ENCODE measurements around the gene ING3. TPM values are rescaled to one million over a fixed set of nuclear protein-coding genes. Genes with fewer than 3 reads are reported as not detected.

ING3 gene
- total and polyA plus RNA-seq, 3 experiments from 2014 or later = 24.4 to 31.6 (median 30.7) TPM

GRCh38 chr7:121012170-121012874 lies 61.7 kb downstream of the ING3 start:
- POLR2A ChIA-PET = no interaction called here
- H3K27me3 Mint-ChIP-seq = peaks cover 6 to 41% of the 10 kb centered on the region in 2 donors
- no peak for DNase-seq
- Histone ChIP-seq H3K4me1 (ENCODE audit: insufficient read depth, low read length) (no peaks in the 10 kb centered on the region), H3K27ac (ENCODE audit: low read depth, low read length) (no peak overlapping the region), H3K36me3 (ENCODE audit: insufficient read depth, low read length) (no peaks in the 10 kb centered on the region), H3K4me3 (ENCODE audit: low read length) (no peak overlapping the region), H3K9me3 (ENCODE audit: low read length) (no peaks in the 10 kb centered on the region), H3K27me3 (ENCODE audit: insufficient read depth, low read length, poor library complexity, severe bottlenecking) (no peaks in the 10 kb centered on the region)
- H3K4me3 Mint-ChIP-seq = no peak overlapping the region
- H3K9me3 Mint-ChIP-seq = no peaks in the 10 kb centered on the region
- H3K27ac Mint-ChIP-seq = no peak overlapping the region
- H3K4me1 Mint-ChIP-seq = no peaks in the 10 kb centered on the region
- H3K36me3 Mint-ChIP-seq = no peaks in the 10 kb centered on the region
- CTCF ChIA-PET = no interaction called here

- Histone ChIP-seq H3K36me3 (ENCODE audit: insufficient read depth, low read length) (no peaks in the 10 kb centered on the region), H3K9me3 (ENCODE audit: low read length) (no peaks in the 10 kb centered on the region), H3K27me3 (ENCODE audit: insufficient read depth, low read length, poor library complexity, severe bottlenecking) (no peaks in the 10 kb centered on the region), H3K27ac (ENCODE audit: low read depth, low read length) (no peak overlapping the region), H3K4me3 (ENCODE audit: low read length) (no peak overlapping the region), H3K4me1 (ENCODE audit: insufficient read depth, low read length) (no peaks in the 10 kb centered on the region)
- POLR2A ChIA-PET = no interaction called here
- Mint-ChIP-seq H3K36me3 (no peaks in the 10 kb centered on the region), H3K4me1 (no peaks in the 10 kb centered on the region), H3K9me3 (no peaks in the 10 kb centered on the region), H3K27ac (no peak overlapping the region), H3K27me3 (peaks cover 2 to 38% of the 10 kb centered on the region in 2 donors), H3K4me3 (no peak overlapping the region)
- no peak for DNase-seq
- CTCF ChIA-PET = no interaction called here
Measured at GRCh38 chr7:121012919-121013318, 62.3 kb downstream of the ING3 start.

GRCh38 chr7:121015560-121015959 lies 65.0 kb downstream of the ING3 start:
- POLR2A ChIA-PET = no interaction called here
- Histone ChIP-seq H3K36me3 (ENCODE audit: insufficient read depth, low read length) (no peaks in the 10 kb centered on the region), H3K27me3 (ENCODE audit: insufficient read depth, low read length, poor library complexity, severe bottlenecking) (no peaks in the 10 kb centered on the region), H3K4me1 (ENCODE audit: insufficient read depth, low read length) (no peaks in the 10 kb centered on the region), H3K9me3 (ENCODE audit: low read length) (no peaks in the 10 kb centered on the region), H3K27ac (ENCODE audit: low read depth, low read length) (no peak overlapping the region), H3K4me3 (ENCODE audit: low read length) (no peak overlapping the region)
- Mint-ChIP-seq H3K27me3 (peaks cover 0 to 26% of the 10 kb centered on the region in 2 donors), H3K4me3 (no peak overlapping the region), H3K36me3 (no peaks in the 10 kb centered on the region), H3K9me3 (no peaks in the 10 kb centered on the region), H3K27ac (no peak overlapping the region), H3K4me1 (no peaks in the 10 kb centered on the region)
- CTCF ChIA-PET = no interaction called here
- DNase-seq = no peak

GRCh38 chr7:121016966-121017365 lies 66.4 kb downstream of the ING3 start:
- no peak for DNase-seq
- Mint-ChIP-seq H3K4me1 (no peaks in the 10 kb centered on the region), H3K27ac (peak overlapping the region in 1 of 8 donors; percentile 21), H3K9me3 (no peaks in the 10 kb centered on the region), H3K27me3 (peaks cover 0 to 26% of the 10 kb centered on the region in 2 donors), H3K4me3 (no peak overlapping the region), H3K36me3 (no peaks in the 10 kb centered on the region)
- POLR2A ChIA-PET = no interaction called here
- H3K27ac ChIP-seq (ENCODE audit: low read depth, low read length) = no peak overlapping the region
- no peaks in the 10 kb centered on the region for H3K36me3 ChIP-seq (ENCODE audit: insufficient read depth, low read length)
- H3K9me3 ChIP-seq (ENCODE audit: low read length) = no peaks in the 10 kb centered on the region
- no peaks in the 10 kb centered on the region for H3K27me3 ChIP-seq (ENCODE audit: insufficient read depth, low read length, poor library complexity, severe bottlenecking)
- H3K4me1 ChIP-seq (ENCODE audit: insufficient read depth, low read length) = no peaks in the 10 kb centered on the region
- no peak overlapping the region for H3K4me3 ChIP-seq (ENCODE audit: low read length)
- CTCF ChIA-PET = no interaction called here

DNA sequence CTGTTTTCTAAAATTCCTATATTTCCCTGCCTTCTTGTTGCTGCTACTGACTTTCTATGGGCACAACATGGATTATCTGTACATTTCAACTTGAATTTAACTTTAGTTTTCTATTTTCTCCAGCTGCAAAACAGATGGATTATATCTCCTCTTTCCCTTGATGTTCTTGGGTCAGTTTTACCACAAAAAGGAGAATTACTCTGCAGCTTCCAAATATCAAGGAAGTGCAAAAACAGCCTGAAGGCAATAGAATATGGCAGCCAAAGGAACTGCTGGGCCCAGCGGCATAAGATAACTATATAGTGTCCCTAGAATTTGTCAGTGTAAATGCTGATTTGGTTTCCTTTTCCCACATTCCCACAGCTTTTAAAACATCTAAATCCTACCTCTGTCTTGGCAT lies 67.0 kb downstream of the ING3 start:
- H3K27me3 Mint-ChIP-seq = peaks cover 0 to 20% of the 10 kb centered on the region in 2 donors
- no peaks in the 10 kb centered on the region for H3K4me1 ChIP-seq (ENCODE audit: insufficient read depth, low read length)
- no peak overlapping the region for H3K4me3 ChIP-seq (ENCODE audit: low read length)
- no peaks in the 10 kb centered on the region for H3K9me3 Mint-ChIP-seq
- no peaks in the 10 kb centered on the region for H3K36me3 Mint-ChIP-seq
- DNase-seq = no peak
- H3K4me3 Mint-ChIP-seq = no peak overlapping the region
- no peaks in the 10 kb centered on the region for H3K27me3 ChIP-seq (ENCODE audit: insufficient read depth, low read length, poor library complexity, severe bottlenecking)
- no peaks in the 10 kb centered on the region for H3K4me1 Mint-ChIP-seq
- H3K27ac Mint-ChIP-seq = no peak overlapping the region
- ChIA-PET POLR2A (no interaction called here), CTCF (no interaction called here)
- H3K9me3 ChIP-seq (ENCODE audit: low read length) = no peaks in the 10 kb centered on the region
- no peaks in the 10 kb centered on the region for H3K36me3 ChIP-seq (ENCODE audit: insufficient read depth, low read length)
- H3K27ac ChIP-seq (ENCODE audit: low read depth, low read length) = no peak overlapping the region

- H3K4me1 ChIP-seq (ENCODE audit: insufficient read depth, low read length) = no peaks in the 10 kb centered on the region
- Mint-ChIP-seq H3K4me1 (no peaks in the 10 kb centered on the region), H3K9me3 (no peaks in the 10 kb centered on the region), H3K27me3 (peaks cover 0 to 20% of the 10 kb centered on the region in 2 donors), H3K4me3 (no peak overlapping the region), H3K27ac (no peak overlapping the region), H3K36me3 (no peaks in the 10 kb centered on the region)
- no peaks in the 10 kb centered on the region for H3K9me3 ChIP-seq (ENCODE audit: low read length)
- no peaks in the 10 kb centered on the region for H3K27me3 ChIP-seq (ENCODE audit: insufficient read depth, low read length, poor library complexity, severe bottlenecking)
- CTCF ChIA-PET = no interaction called here
- no peak overlapping the region for H3K27ac ChIP-seq (ENCODE audit: low read depth, low read length)
- H3K4me3 ChIP-seq (ENCODE audit: low read length) = no peak overlapping the region
- DNase-seq = no peak
- H3K36me3 ChIP-seq (ENCODE audit: insufficient read depth, low read length) = no peaks in the 10 kb centered on the region
- POLR2A ChIA-PET = no interaction called here
Measured at GRCh38 chr7:121019018-121019417, 68.4 kb downstream of the ING3 start.

DNA sequence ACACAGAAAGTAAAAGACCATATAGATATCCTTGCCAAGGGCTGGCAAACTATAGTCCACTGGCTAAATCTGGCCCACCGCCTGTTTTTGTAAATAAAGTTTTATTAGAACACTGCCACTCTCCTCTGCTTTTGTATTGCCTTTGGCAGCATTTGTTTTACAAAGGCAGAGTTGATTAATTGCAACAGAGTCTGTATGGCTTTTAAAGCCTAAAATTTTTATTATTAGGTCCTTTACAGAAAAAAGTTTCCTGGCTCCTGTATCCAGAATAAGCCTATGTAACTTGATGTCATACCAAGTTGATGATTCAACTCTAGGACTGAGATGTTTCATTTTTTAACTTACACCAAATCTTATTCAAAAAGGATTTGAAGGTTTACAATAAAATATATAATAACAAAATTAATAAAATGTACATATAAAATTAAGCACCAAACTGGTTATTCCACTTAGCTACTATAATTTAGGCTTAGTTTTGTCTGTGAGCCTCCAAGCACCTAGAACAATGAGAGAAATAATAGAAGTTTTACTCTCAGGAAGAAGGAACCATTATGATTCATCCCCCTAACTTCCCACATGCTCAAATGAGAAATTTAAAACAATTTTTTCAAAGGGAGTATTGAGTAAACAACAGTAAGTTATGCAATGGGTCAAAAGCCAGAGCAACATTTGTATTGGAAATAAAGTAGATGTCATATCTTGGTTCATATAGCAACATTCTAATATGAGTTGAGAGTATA lies 69.8 kb downstream of the ING3 start:
- no peaks in the 10 kb centered on the region for H3K4me1 ChIP-seq (ENCODE audit: insufficient read depth, low read length)
- H3K4me3 Mint-ChIP-seq = no peak overlapping the region
- POLR2A ChIA-PET = no interaction called here

GRCh38 chr7:121020989-121021969 lies 70.7 kb downstream of the ING3 start:
- Histone ChIP-seq H3K9me3 (ENCODE audit: low read length) (no peaks in the 10 kb centered on the region), H3K4me3 (ENCODE audit: low read length) (no peak overlapping the region), H3K4me1 (ENCODE audit: insufficient read depth, low read length) (no peaks in the 10 kb centered on the region), H3K36me3 (ENCODE audit: insufficient read depth, low read length) (no peaks in the 10 kb centered on the region), H3K27me3 (ENCODE audit: insufficient read depth, low read length, poor library complexity, severe bottlenecking) (no peaks in the 10 kb centered on the region), H3K27ac (ENCODE audit: low read depth, low read length) (no peak overlapping the region)
- DNase-seq = no peak
- Mint-ChIP-seq H3K27me3 (peaks cover 4 to 28% of the 10 kb centered on the region in 2 donors), H3K4me3 (no peak overlapping the region), H3K36me3 (no peaks in the 10 kb centered on the region), H3K4me1 (peaks cover 0 to 6% (median 0%) of the 10 kb centered on the region in 3 donors), H3K27ac (no peak overlapping the region), H3K9me3 (no peaks in the 10 kb centered on the region)
- POLR2A ChIA-PET = no interaction called here
- CTCF ChIA-PET = no interaction called here

More for the DNA sequence above, 69.8 kb downstream of the ING3 start:
- Histone ChIP-seq H3K36me3 (ENCODE audit: insufficient read depth, low read length) (no peaks in the 10 kb centered on the region), H3K9me3 (ENCODE audit: low read length) (no peaks in the 10 kb centered on the region), H3K27me3 (ENCODE audit: insufficient read depth, low read length, poor library complexity, severe bottlenecking) (no peaks in the 10 kb centered on the region), H3K27ac (ENCODE audit: low read depth, low read length) (no peak overlapping the region), H3K4me3 (ENCODE audit: low read length) (no peak overlapping the region)
- Mint-ChIP-seq H3K27ac (no peak overlapping the region), H3K9me3 (no peaks in the 10 kb centered on the region), H3K27me3 (peaks cover 3 to 19% of the 10 kb centered on the region in 2 donors), H3K4me1 (no peaks in the 10 kb centered on the region), H3K36me3 (no peaks in the 10 kb centered on the region)
- CTCF ChIA-PET = no interaction called here
- DNase-seq = no peak
